ENCODE results near the gene SZT2. TPM values are rescaled to one million over a fixed set of nuclear protein-coding genes. Genes with fewer than 3 reads are reported as not detected.
"Not testable (repeated sequence)": the region's sequence is repeated elsewhere in the genome, so short reads cannot be mapped to it uniquely, and the experiment has no call there.

SZT2 gene
- total and polyA plus RNA-seq, 7 experiments from 2014 or later = 4.4 to 153 (median 114) TPM

GRCh38 chr1:43492826-43493225, 103.1 kb downstream of the SZT2 start:
- no peak overlapping the region for H3K27ac Mint-ChIP-seq
- H3K36me3 Mint-ChIP-seq = peaks cover 3 to 22% (median 5%) of the 10 kb centered on the region in 5 donors
- ChIA-PET POLR2A (no interaction called here), CTCF (no interaction called here)
- no peak for ATAC-seq
- H3K4me3 ChIP-seq (ENCODE audit: low read length) = no peak overlapping the region
- H3K27me3 Mint-ChIP-seq = peaks cover 0 to 25% (median 4%) of the 10 kb centered on the region in 5 donors
- intact Hi-C loops (cut with micrococcal nuclease) = no loop called here
- H3K27ac ChIP-seq (ENCODE audit: low read depth, low read length) = no peak overlapping the region
- H3K27me3 ChIP-seq (ENCODE audit: control insufficient read depth in 2 of 2, insufficient read depth in 2 of 2, low read length in 2 of 2) = no peaks in the 10 kb centered on the region
- no peak overlapping the region for H3K4me3 Mint-ChIP-seq
- DNase-seq = no peak
- H3K9me3 Mint-ChIP-seq = peaks cover 6 to 51% (median 25%) of the 10 kb centered on the region in 11 donors
- H3K36me3 ChIP-seq (ENCODE audit: control insufficient read depth in 2 of 3, insufficient read depth in 3 of 3, low read length in 3 of 3) = no peaks in the 10 kb centered on the region
- H3K4me1 ChIP-seq (ENCODE audit: control insufficient read depth in 2 of 2, insufficient read depth in 2 of 2, low read length in 2 of 2) = no peaks in the 10 kb centered on the region
- H3K9me3 ChIP-seq (ENCODE audit: control insufficient read depth in 2 of 3, low read length in 3 of 3) = peaks cover 0 to 22% (median 4%) of the 10 kb centered on the region in 3 experiments
- H3K4me1 Mint-ChIP-seq = no peaks in the 10 kb centered on the region

GRCh38 chr1:43493661-43494450, 104.2 kb downstream of the SZT2 start:
- Histone ChIP-seq H3K9me3 (ENCODE audit: control insufficient read depth in 2 of 3, low read length in 3 of 3) (peaks cover 0 to 13% (median 0%) of the 10 kb centered on the region in 3 experiments), H3K4me1 (ENCODE audit: control insufficient read depth in 2 of 2, insufficient read depth in 2 of 2, low read length in 2 of 2) (no peaks in the 10 kb centered on the region), H3K4me3 (ENCODE audit: low read length) (no peak overlapping the region), H3K27me3 (ENCODE audit: control insufficient read depth in 2 of 2, insufficient read depth in 2 of 2, low read length in 2 of 2) (no peaks in the 10 kb centered on the region), H3K27ac (ENCODE audit: low read depth, low read length) (no peak overlapping the region), H3K36me3 (ENCODE audit: control insufficient read depth in 2 of 3, insufficient read depth in 3 of 3, low read length in 3 of 3) (no peaks in the 10 kb centered on the region)
- Mint-ChIP-seq H3K27ac (no peak overlapping the region), H3K4me3 (no peak overlapping the region), H3K4me1 (no peaks in the 10 kb centered on the region), H3K9me3 (peaks cover 6 to 41% (median 17%) of the 10 kb centered on the region in 11 donors), H3K36me3 (peaks cover 0 to 13% (median 3%) of the 10 kb centered on the region in 5 donors), H3K27me3 (peaks cover 0 to 25% (median 4%) of the 10 kb centered on the region in 5 donors)
- intact Hi-C loops (cut with micrococcal nuclease) = no loop called here
- POLR2A ChIA-PET = no interaction called here
- ATAC-seq (no peak), DNase-seq (no peak)
- CTCF ChIA-PET = no interaction called here

GRCh38 chr1:43495204-43495603, 105.5 kb downstream of the SZT2 start:
- Mint-ChIP-seq H3K4me1 (no peaks in the 10 kb centered on the region), H3K9me3 (peaks cover under 1 to 27% (median 10%) of the 10 kb centered on the region in 11 donors), H3K36me3 (peaks cover 0 to 4% (median 2%) of the 10 kb centered on the region in 5 donors), H3K27ac (no peak overlapping the region), H3K27me3 (peaks cover 3 to 28% (median 8%) of the 10 kb centered on the region in 5 donors), H3K4me3 (no peak overlapping the region)
- H3K4me3 ChIP-seq (ENCODE audit: low read length) = no peak overlapping the region
- no peaks in the 10 kb centered on the region for H3K4me1 ChIP-seq (ENCODE audit: control insufficient read depth in 2 of 2, insufficient read depth in 2 of 2, low read length in 2 of 2)
- intact Hi-C loops (cut with micrococcal nuclease) = no loop called here
- DNase-seq (no peak), ATAC-seq (no peak)
- ChIA-PET POLR2A (no interaction called here), CTCF (no interaction called here)
- H3K36me3 ChIP-seq (ENCODE audit: control insufficient read depth in 2 of 3, insufficient read depth in 3 of 3, low read length in 3 of 3) = no peaks in the 10 kb centered on the region
- H3K9me3 ChIP-seq (ENCODE audit: control insufficient read depth in 2 of 3, low read length in 3 of 3) = peaks cover 0 to 12% (median 0%) of the 10 kb centered on the region in 3 experiments
- no peak overlapping the region for H3K27ac ChIP-seq (ENCODE audit: low read depth, low read length)
- no peaks in the 10 kb centered on the region for H3K27me3 ChIP-seq (ENCODE audit: control insufficient read depth in 2 of 2, insufficient read depth in 2 of 2, low read length in 2 of 2)

- Mint-ChIP-seq H3K4me3 (no peak overlapping the region), H3K27ac (no peak overlapping the region), H3K27me3 (peaks cover 5 to 22% (median 11%) of the 10 kb centered on the region in 5 donors), H3K9me3 (peaks cover 0 to 3% (median 0%) of the 10 kb centered on the region in 11 donors), H3K36me3 (peaks cover 0 to 3% (median 0%) of the 10 kb centered on the region in 5 donors), H3K4me1 (no peaks in the 10 kb centered on the region)
- ATAC-seq (no peak), DNase-seq (no peak)
- intact Hi-C loops (cut with micrococcal nuclease) = no loop called here
- Histone ChIP-seq H3K27ac (ENCODE audit: low read depth, low read length) (no peak overlapping the region), H3K9me3 (ENCODE audit: control insufficient read depth in 2 of 3, low read length in 3 of 3) (no peaks in the 10 kb centered on the region), H3K4me3 (ENCODE audit: low read length) (no peak overlapping the region), H3K4me1 (ENCODE audit: control insufficient read depth in 2 of 2, insufficient read depth in 2 of 2, low read length in 2 of 2) (no peaks in the 10 kb centered on the region), H3K36me3 (ENCODE audit: control insufficient read depth in 2 of 3, insufficient read depth in 3 of 3, low read length in 3 of 3) (no peaks in the 10 kb centered on the region), H3K27me3 (ENCODE audit: control insufficient read depth in 2 of 2, insufficient read depth in 2 of 2, low read length in 2 of 2) (no peaks in the 10 kb centered on the region)
- ChIA-PET CTCF (no interaction called here), POLR2A (no interaction called here)
Observed at GRCh38 chr1:43499898-43500297, 110.2 kb downstream of the SZT2 start.

GRCh38 chr1:43501806-43502205, 112.1 kb downstream of the SZT2 start:
- H3K27ac Mint-ChIP-seq; H3K4me1 Mint-ChIP-seq; H3K9me3 ChIP-seq (ENCODE audit: control insufficient read depth in 2 of 3, low read length in 3 of 3); POLR2A ChIA-PET; H3K9me3 Mint-ChIP-seq; intact Hi-C loops (cut with micrococcal nuclease); H3K27me3 ChIP-seq (ENCODE audit: control insufficient read depth in 2 of 2, insufficient read depth in 2 of 2, low read length in 2 of 2); H3K4me3 Mint-ChIP-seq; H3K36me3 Mint-ChIP-seq; CTCF ChIA-PET; ATAC-seq; H3K36me3 ChIP-seq (ENCODE audit: control insufficient read depth in 2 of 3, insufficient read depth in 3 of 3, low read length in 3 of 3); H3K4me3 ChIP-seq (ENCODE audit: low read length); H3K4me1 ChIP-seq (ENCODE audit: control insufficient read depth in 2 of 2, insufficient read depth in 2 of 2, low read length in 2 of 2); DNase-seq; H3K27ac ChIP-seq (ENCODE audit: low read depth, low read length): not testable (repeated sequence)
- peaks cover 3 to 20% (median 13%) of the 10 kb centered on the region in 5 donors for H3K27me3 Mint-ChIP-seq

GRCh38 chr1:43503534-43503933, 113.8 kb downstream of the SZT2 start:
- Mint-ChIP-seq H3K4me1 (no peaks in the 10 kb centered on the region), H3K36me3 (peaks cover 0 to 3% (median 0%) of the 10 kb centered on the region in 5 donors), H3K27ac (no peak overlapping the region), H3K9me3 (peaks cover 0 to 3% (median 0%) of the 10 kb centered on the region in 11 donors), H3K27me3 (peaks cover 3 to 23% (median 13%) of the 10 kb centered on the region in 5 donors), H3K4me3 (no peak overlapping the region)
- no peak for ATAC-seq
- Histone ChIP-seq H3K4me1 (ENCODE audit: control insufficient read depth in 2 of 2, insufficient read depth in 2 of 2, low read length in 2 of 2) (no peaks in the 10 kb centered on the region), H3K27ac (ENCODE audit: low read depth, low read length) (no peak overlapping the region), H3K27me3 (ENCODE audit: control insufficient read depth in 2 of 2, insufficient read depth in 2 of 2, low read length in 2 of 2) (no peaks in the 10 kb centered on the region), H3K36me3 (ENCODE audit: control insufficient read depth in 2 of 3, insufficient read depth in 3 of 3, low read length in 3 of 3) (no peaks in the 10 kb centered on the region), H3K9me3 (ENCODE audit: control insufficient read depth in 2 of 3, low read length in 3 of 3) (no peaks in the 10 kb centered on the region), H3K4me3 (ENCODE audit: low read length) (no peak overlapping the region)
- ChIA-PET POLR2A (no interaction called here), CTCF (no interaction called here)
- DNase-seq = no peak
- intact Hi-C loops (cut with micrococcal nuclease) = no loop called here
